LNCAP (cell line): ENCODE measurements around the gene NAPEPLD.

Experiments
- CTCF ChIP-seq: fragments of 450-650 bp; IDR thresholded peaks from 2 replicates; pipeline ENCODE4 v1.5.1; 2017; ENCODE audit warnings: mild to moderate bottlenecking

Gene NAPEPLD

GRCh38 chr7:103094102-103094501 lies 54.8 kb downstream of the NAPEPLD start:
- peak; percentile 45; the same call in 1 of the 2 replicates for TF ChIP-seq CTCF

GRCh38 chr7:103093429-103093828 lies 55.5 kb downstream of the NAPEPLD start:
- no peak for TF ChIP-seq CTCF

GRCh38 chr7:103083210-103083609 lies 65.7 kb downstream of the NAPEPLD start:
- TF ChIP-seq CTCF = no peak

- TF ChIP-seq CTCF = no peak
Measured at GRCh38 chr7:103082497-103082896, 66.4 kb downstream of the NAPEPLD start.

GRCh38 chr7:103080923-103081322 lies 68.0 kb downstream of the NAPEPLD start:
- no peak for TF ChIP-seq CTCF

- no peak for TF ChIP-seq CTCF
Measured at GRCh38 chr7:103079836-103080235, 69.1 kb downstream of the NAPEPLD start.

GRCh38 chr7:103077318-103077717 lies 71.6 kb downstream of the NAPEPLD start:
- TF ChIP-seq CTCF = no peak

- TF ChIP-seq CTCF = no peak
Measured at GRCh38 chr7:103076764-103077163, 72.1 kb downstream of the NAPEPLD start.
